Fibroblast of the aortic adventitia (primary cell): Measurements from ENCODE around the gene TAF4. TPM values are rescaled to one million over a fixed set of nuclear protein-coding genes. Genes with fewer than 3 reads are reported as not detected.

Experiments used
- DNase-seq: peaks from one replicate; pipeline ENCODE4 v3.0.0-alpha.2; 2010; ENCODE audit warnings: low read depth
- H3K4me3 ChIP-seq: 2 replicates; pipeline ENCODE4 v1.5.1; 2011; ENCODE audit warnings: low read depth, mild to moderate bottlenecking, control low read depth, low read length, moderate library complexity
- CTCF ChIP-seq: IDR thresholded peaks from 2 replicates; pipeline ENCODE4 v1.5.1; 2011; ENCODE audit warnings: mild to moderate bottlenecking, low read length, control low read depth, inconsistent platforms; ENCODE audit not compliant: insufficient read depth
- total RNA-seq: library from RNA; depleted of rRNA; stranded (reverse); fragments of >200 nt; gene quantifications from 2 replicates; pipeline ENCODE4 v1.2.3, GENCODE V29; 2012; ENCODE audit warnings: low replicate concordance

Gene TAF4
- total RNA-seq, 1 donor = 5.4 TPM

DNA sequence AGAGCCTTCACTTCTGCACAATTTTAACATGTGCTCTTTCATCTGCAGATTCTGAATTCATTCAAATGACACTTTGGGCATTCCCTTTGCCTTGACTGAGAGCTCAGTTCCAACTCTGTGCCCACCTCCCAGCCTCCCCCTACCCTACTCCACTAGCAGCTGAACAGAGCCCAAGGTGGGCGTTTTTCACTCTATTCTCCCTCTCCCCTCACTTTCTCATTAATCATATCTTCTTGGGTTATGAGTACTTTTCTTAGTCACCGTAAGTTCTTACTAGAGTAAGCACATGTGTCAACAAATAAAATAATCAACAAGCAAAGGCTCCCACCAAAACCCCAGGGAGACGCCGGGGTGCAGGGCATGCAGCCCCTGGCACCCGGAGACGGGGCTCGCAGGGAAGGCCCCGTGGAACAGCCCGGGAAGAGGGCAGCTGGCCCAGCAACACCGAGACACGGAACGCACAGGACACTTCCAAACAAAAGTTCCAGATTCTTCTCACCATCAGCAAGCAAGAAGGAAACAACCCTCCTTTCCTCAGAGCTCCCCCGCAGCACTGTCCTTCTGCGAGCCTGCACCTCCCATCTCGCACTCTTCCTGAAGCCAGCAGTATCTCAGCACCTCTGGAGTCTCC is 34.1 kb downstream of the TAF4 start:
- no peak for TF ChIP-seq CTCF
- no peak for DNase-seq
- no peak overlapping the region for H3K4me3 ChIP-seq

GRCh38 chr20:62030834-62031434 is 34.7 kb downstream of the TAF4 start:
- DNase-seq = no peak
- no peak overlapping the region for H3K4me3 ChIP-seq
- TF ChIP-seq CTCF = no peak

- no peak overlapping the region for H3K4me3 ChIP-seq
- no peak for DNase-seq
- no peak for TF ChIP-seq CTCF
These were observed 35.3 kb downstream of the TAF4 start for GRCh38 chr20:62030357-62030756.

- DNase-seq = no peak
- H3K4me3 ChIP-seq = no peak overlapping the region
- no peak for TF ChIP-seq CTCF
These were observed 35.7 kb downstream of the TAF4 start for GRCh38 chr20:62029949-62030348.

- TF ChIP-seq CTCF = no peak
- no peak for DNase-seq
- no peak overlapping the region for H3K4me3 ChIP-seq
These were observed 36.4 kb downstream of the TAF4 start for GRCh38 chr20:62029296-62029695.

DNA sequence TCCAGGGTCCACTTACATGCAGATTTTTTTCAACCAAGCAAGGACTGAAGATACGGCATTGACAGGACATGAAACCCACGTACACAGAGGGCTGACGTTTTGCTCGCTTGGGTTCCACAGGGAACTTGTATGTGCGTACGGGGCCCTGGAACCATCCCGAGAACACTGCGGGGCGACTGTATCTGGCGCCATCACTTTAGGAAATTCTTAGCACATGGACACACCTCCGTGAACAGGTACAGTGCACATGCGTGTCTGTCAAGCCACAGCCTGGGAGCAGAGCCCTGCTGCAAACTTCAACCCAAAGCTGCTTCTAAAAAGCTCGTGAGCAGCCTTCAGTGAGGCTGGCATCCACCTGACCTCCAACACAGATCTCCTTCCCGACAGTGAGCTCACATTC is 37.3 kb downstream of the TAF4 start:
- no peak overlapping the region for H3K4me3 ChIP-seq
- DNase-seq = no peak
- TF ChIP-seq CTCF = no peak
